ENCODE measurements around the gene DTD1.

Gene DTD1

DNA sequence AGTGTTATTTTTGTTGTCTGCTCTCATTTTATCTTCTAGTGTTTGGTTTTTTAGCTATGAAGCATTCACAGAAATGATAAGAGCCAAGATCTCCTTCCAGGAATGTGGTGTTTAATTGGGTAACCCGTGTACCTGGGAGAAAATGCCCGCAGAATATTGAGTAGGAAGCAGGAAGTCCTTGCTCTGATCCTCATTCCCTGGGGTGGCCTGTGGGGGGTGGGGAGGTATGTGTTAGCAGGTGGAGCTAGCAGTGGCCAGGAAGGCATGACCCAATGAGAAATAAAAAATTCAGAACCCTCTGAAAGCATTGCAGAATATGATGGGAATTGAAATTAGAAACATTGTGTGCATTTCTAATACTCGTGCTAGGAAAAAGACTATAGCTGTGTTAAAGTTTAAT lies 100.8 kb downstream of the DTD1 start:
- Histone ChIP-seq H3K9me3 (ENCODE audit: control insufficient read depth, low read depth, low read length) (no peaks in the 10 kb centered on the region), H3K4me3 (ENCODE audit: low read length) (no peak overlapping the region), H3K9ac (ENCODE audit: low read length) (no peak overlapping the region), H3K27ac (ENCODE audit: low read length) (no peak overlapping the region), H3K4me1 (ENCODE audit: control insufficient read depth, low read depth, low read length) (peaks cover 3% of the 10 kb centered on the region), H3K27me3 (ENCODE audit: control insufficient read depth, insufficient read depth, low read length) (no peaks in the 10 kb centered on the region), H3K36me3 (ENCODE audit: control insufficient read depth, low read depth, low read length) (no peaks in the 10 kb centered on the region)

DNA sequence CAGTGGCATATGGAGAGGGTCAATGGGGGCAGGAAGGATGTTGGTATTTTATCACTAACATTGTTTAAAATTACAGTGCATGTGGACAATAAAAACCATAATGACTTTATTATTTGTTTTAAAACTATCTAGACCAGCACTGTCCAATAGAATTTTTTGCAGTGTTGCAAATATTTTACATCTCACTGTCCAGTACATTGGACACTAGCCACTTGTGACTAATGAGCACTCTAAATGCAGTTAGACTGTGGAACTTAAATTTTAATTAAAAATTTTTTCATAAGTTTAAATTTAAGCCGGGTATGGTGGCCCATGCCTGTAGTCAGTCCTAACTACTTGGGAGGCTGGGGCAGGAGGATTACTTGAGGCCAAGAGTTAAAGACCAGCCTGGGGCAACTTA lies 101.7 kb downstream of the DTD1 start:
- Histone ChIP-seq H3K36me3 (ENCODE audit: control insufficient read depth, low read depth, low read length) (no peaks in the 10 kb centered on the region), H3K4me3 (ENCODE audit: low read length) (no peak overlapping the region), H3K27ac (ENCODE audit: low read length) (no peak overlapping the region), H3K4me1 (ENCODE audit: control insufficient read depth, low read depth, low read length) (no peaks in the 10 kb centered on the region), H3K27me3 (ENCODE audit: control insufficient read depth, insufficient read depth, low read length) (no peaks in the 10 kb centered on the region), H3K9me3 (ENCODE audit: control insufficient read depth, low read depth, low read length) (no peaks in the 10 kb centered on the region), H3K9ac (ENCODE audit: low read length) (no peak overlapping the region)

- no peak overlapping the region for H3K9ac ChIP-seq (ENCODE audit: low read length)
- H3K27me3 ChIP-seq (ENCODE audit: control insufficient read depth, insufficient read depth, low read length), result no peaks in the 10 kb centered on the region
- no peaks in the 10 kb centered on the region for H3K36me3 ChIP-seq (ENCODE audit: control insufficient read depth, low read depth, low read length)
- no peak overlapping the region for H3K27ac ChIP-seq (ENCODE audit: low read length)
- H3K4me1 ChIP-seq (ENCODE audit: control insufficient read depth, low read depth, low read length), result no peaks in the 10 kb centered on the region
- no peaks in the 10 kb centered on the region for H3K9me3 ChIP-seq (ENCODE audit: control insufficient read depth, low read depth, low read length)
- no peak overlapping the region for H3K4me3 ChIP-seq (ENCODE audit: low read length)
Observed at GRCh38 chr20:18692447-18692846, 104.6 kb downstream of the DTD1 start.

- H3K4me3 ChIP-seq (ENCODE audit: low read length), result no peak overlapping the region
Observed at GRCh38 chr20:18694071-18694470, 106.2 kb downstream of the DTD1 start.

GRCh38 chr20:18695175-18695574 lies 107.3 kb downstream of the DTD1 start:
- no peak overlapping the region for H3K9ac ChIP-seq (ENCODE audit: low read length)
- no peak overlapping the region for H3K4me3 ChIP-seq (ENCODE audit: low read length)
- H3K9me3 ChIP-seq (ENCODE audit: control insufficient read depth, low read depth, low read length), result no peaks in the 10 kb centered on the region
- H3K36me3 ChIP-seq (ENCODE audit: control insufficient read depth, low read depth, low read length), result no peaks in the 10 kb centered on the region
- no peak overlapping the region for H3K27ac ChIP-seq (ENCODE audit: low read length)
- H3K27me3 ChIP-seq (ENCODE audit: control insufficient read depth, insufficient read depth, low read length), result no peaks in the 10 kb centered on the region
- peaks cover 8% of the 10 kb centered on the region for H3K4me1 ChIP-seq (ENCODE audit: control insufficient read depth, low read depth, low read length)

More at GRCh38 chr20:18694071-18694470, 106.2 kb downstream of the DTD1 start:
- Histone ChIP-seq H3K36me3 (ENCODE audit: control insufficient read depth, low read depth, low read length) (no peaks in the 10 kb centered on the region), H3K9ac (ENCODE audit: low read length) (no peak overlapping the region), H3K27ac (ENCODE audit: low read length) (no peak overlapping the region), H3K27me3 (ENCODE audit: control insufficient read depth, insufficient read depth, low read length) (no peaks in the 10 kb centered on the region), H3K4me1 (ENCODE audit: control insufficient read depth, low read depth, low read length) (peaks cover 5% of the 10 kb centered on the region), H3K9me3 (ENCODE audit: control insufficient read depth, low read depth, low read length) (no peaks in the 10 kb centered on the region)

DNA sequence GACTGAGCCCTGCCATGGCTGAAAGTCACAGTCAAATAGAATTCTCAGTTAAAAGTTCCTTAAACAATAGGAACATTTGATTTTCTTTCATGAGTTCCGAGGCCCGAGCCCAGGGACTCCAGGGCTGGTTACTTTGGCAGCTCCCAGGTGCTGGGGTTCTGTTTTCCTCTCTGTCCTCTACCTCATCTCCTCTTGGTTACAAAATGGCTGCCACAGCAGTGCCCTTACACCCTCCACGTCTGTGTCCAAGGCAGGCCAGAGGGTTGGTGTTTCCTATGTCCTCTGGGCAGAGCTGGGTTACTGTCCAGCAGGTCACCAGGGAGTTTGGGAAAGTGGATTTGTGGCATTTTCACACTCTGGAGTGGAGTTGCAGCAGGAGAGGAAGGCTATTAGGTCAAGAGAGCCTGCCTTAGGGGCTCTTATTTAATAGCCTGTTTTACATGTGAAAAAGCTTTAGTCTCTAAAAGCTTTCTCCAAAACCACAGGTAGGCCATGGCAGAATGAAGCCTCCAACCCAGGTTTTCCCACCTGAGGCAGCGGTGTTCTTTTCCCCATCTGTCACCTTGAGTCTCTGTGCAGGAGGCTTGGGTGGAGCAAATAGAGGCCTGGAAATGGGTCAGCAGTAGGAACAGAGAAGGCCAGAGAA lies 111.0 kb downstream of the DTD1 start:
- Histone ChIP-seq H3K4me3 (ENCODE audit: low read length) (no peak overlapping the region), H3K9me3 (ENCODE audit: control insufficient read depth, low read depth, low read length) (no peaks in the 10 kb centered on the region), H3K4me1 (ENCODE audit: control insufficient read depth, low read depth, low read length) (peaks cover 8% of the 10 kb centered on the region), H3K27me3 (ENCODE audit: control insufficient read depth, insufficient read depth, low read length) (no peaks in the 10 kb centered on the region), H3K27ac (ENCODE audit: low read length) (no peak overlapping the region), H3K9ac (ENCODE audit: low read length) (no peak overlapping the region), H3K36me3 (ENCODE audit: control insufficient read depth, low read depth, low read length) (no peaks in the 10 kb centered on the region)

- no peak overlapping the region for H3K9ac ChIP-seq (ENCODE audit: low read length)
- H3K4me3 ChIP-seq (ENCODE audit: low read length), result no peak overlapping the region
Observed at GRCh38 chr20:18701969-18702368, 114.1 kb downstream of the DTD1 start.

DNA sequence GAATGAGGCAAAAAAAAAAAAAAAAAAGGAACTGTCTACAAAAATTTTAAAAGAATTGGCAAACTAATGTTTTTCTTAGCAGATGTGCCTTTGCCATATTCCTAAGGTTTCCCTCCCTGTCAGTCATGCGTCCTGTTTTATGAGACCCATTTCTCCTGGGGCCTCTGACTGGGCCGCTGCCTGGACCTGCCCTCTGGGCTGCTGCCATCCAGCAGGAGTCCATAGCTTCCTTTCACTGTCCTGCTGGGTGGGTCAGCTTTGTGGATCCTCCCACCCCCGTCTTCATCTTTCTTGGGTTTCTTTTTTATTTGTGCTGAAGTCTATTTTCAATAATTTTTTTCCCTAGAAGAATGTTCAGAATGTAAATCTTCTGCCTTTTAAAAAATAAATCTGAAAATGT lies 114.9 kb downstream of the DTD1 start:
- H3K4me3 ChIP-seq (ENCODE audit: low read length), result no peak overlapping the region
- H3K27ac ChIP-seq (ENCODE audit: low read length), result no peak overlapping the region
- H3K36me3 ChIP-seq (ENCODE audit: control insufficient read depth, low read depth, low read length), result no peaks in the 10 kb centered on the region
- no peaks in the 10 kb centered on the region for H3K27me3 ChIP-seq (ENCODE audit: control insufficient read depth, insufficient read depth, low read length)
- no peaks in the 10 kb centered on the region for H3K9me3 ChIP-seq (ENCODE audit: control insufficient read depth, low read depth, low read length)
- H3K4me1 ChIP-seq (ENCODE audit: control insufficient read depth, low read depth, low read length), result peaks cover 8% of the 10 kb centered on the region
- no peak overlapping the region for H3K9ac ChIP-seq (ENCODE audit: low read length)

More at GRCh38 chr20:18701969-18702368, 114.1 kb downstream of the DTD1 start:
- Histone ChIP-seq H3K4me1 (ENCODE audit: control insufficient read depth, low read depth, low read length) (peaks cover 8% of the 10 kb centered on the region), H3K27me3 (ENCODE audit: control insufficient read depth, insufficient read depth, low read length) (no peaks in the 10 kb centered on the region), H3K36me3 (ENCODE audit: control insufficient read depth, low read depth, low read length) (no peaks in the 10 kb centered on the region), H3K27ac (ENCODE audit: low read length) (no peak overlapping the region), H3K9me3 (ENCODE audit: control insufficient read depth, low read depth, low read length) (no peaks in the 10 kb centered on the region)

- Histone ChIP-seq H3K4me1 (ENCODE audit: control insufficient read depth, low read depth, low read length) (no peaks in the 10 kb centered on the region), H3K27me3 (ENCODE audit: control insufficient read depth, insufficient read depth, low read length) (no peaks in the 10 kb centered on the region), H3K27ac (ENCODE audit: low read length) (no peak overlapping the region), H3K9me3 (ENCODE audit: control insufficient read depth, low read depth, low read length) (no peaks in the 10 kb centered on the region), H3K36me3 (ENCODE audit: control insufficient read depth, low read depth, low read length) (no peaks in the 10 kb centered on the region), H3K4me3 (ENCODE audit: low read length) (no peak overlapping the region), H3K9ac (ENCODE audit: low read length) (no peak overlapping the region)
Observed at GRCh38 chr20:18705490-18705889, 117.6 kb downstream of the DTD1 start.

DNA sequence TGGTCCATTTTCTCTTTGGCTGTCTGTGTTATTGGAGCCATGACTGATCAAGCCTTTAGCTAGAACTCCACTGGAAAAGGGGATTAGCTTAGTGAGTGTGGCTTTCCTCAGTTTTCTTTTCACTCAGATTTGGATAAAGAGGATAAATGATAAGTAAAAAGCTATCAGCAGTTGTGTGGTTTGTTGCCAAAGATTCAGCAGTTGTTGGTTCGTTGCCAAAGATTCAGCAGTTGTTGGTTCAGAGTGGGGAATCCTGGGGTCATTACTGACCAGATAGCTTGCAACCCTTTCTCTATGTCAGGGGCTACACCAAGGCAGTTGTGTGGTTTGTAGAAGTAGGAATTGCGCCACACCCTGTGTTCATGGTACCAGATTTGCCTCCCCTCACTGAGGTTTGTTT lies 118.1 kb downstream of the DTD1 start:
- Histone ChIP-seq H3K27ac (ENCODE audit: low read length) (no peak overlapping the region), H3K4me1 (ENCODE audit: control insufficient read depth, low read depth, low read length) (no peaks in the 10 kb centered on the region), H3K9me3 (ENCODE audit: control insufficient read depth, low read depth, low read length) (no peaks in the 10 kb centered on the region), H3K4me3 (ENCODE audit: low read length) (no peak overlapping the region), H3K9ac (ENCODE audit: low read length) (no peak overlapping the region), H3K36me3 (ENCODE audit: control insufficient read depth, low read depth, low read length) (no peaks in the 10 kb centered on the region), H3K27me3 (ENCODE audit: control insufficient read depth, insufficient read depth, low read length) (no peaks in the 10 kb centered on the region)

- no peaks in the 10 kb centered on the region for H3K9me3 ChIP-seq (ENCODE audit: control insufficient read depth, low read depth, low read length)
Observed at GRCh38 chr20:18712131-18712530, 124.3 kb downstream of the DTD1 start.

DNA sequence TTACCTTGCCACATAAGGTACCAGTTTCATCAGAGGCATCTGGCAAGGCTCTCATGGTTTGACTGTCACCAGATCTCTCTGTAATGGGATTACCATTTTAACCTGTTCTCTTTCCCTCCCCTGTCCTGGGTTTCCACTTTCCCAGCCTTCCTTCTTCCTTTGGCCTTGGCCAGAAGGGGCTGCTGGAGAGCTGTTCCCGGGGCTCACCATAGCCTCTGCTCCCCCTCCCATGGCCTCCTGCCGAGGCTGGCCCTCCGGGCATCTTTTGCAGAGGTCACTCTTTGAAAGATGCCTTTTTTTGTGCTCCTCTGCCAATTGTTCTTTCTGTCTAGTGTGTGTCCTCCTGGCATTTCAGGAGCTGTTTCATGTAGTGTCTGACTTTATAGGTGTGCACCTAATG lies 125.0 kb downstream of the DTD1 start:
- H3K36me3 ChIP-seq (ENCODE audit: control insufficient read depth, low read depth, low read length), result no peaks in the 10 kb centered on the region
- peaks cover 5% of the 10 kb centered on the region for H3K4me1 ChIP-seq (ENCODE audit: control insufficient read depth, low read depth, low read length)
- no peak overlapping the region for H3K4me3 ChIP-seq (ENCODE audit: low read length)
- no peak overlapping the region for H3K27ac ChIP-seq (ENCODE audit: low read length)
- no peaks in the 10 kb centered on the region for H3K9me3 ChIP-seq (ENCODE audit: control insufficient read depth, low read depth, low read length)
- no peaks in the 10 kb centered on the region for H3K27me3 ChIP-seq (ENCODE audit: control insufficient read depth, insufficient read depth, low read length)
- H3K9ac ChIP-seq (ENCODE audit: low read length), result no peak overlapping the region

More at GRCh38 chr20:18712131-18712530, 124.3 kb downstream of the DTD1 start:
- Histone ChIP-seq H3K4me3 (ENCODE audit: low read length) (no peak overlapping the region), H3K4me1 (ENCODE audit: control insufficient read depth, low read depth, low read length) (peaks cover 5% of the 10 kb centered on the region), H3K27ac (ENCODE audit: low read length) (no peak overlapping the region), H3K9ac (ENCODE audit: low read length) (no peak overlapping the region), H3K36me3 (ENCODE audit: control insufficient read depth, low read depth, low read length) (no peaks in the 10 kb centered on the region), H3K27me3 (ENCODE audit: control insufficient read depth, insufficient read depth, low read length) (no peaks in the 10 kb centered on the region)

Data from iPS-18a (cell line).